AML-193 (cell line): ENCODE measurements around the gene FADS1.

Experiments used
- DNase-seq, 2 experiments: peaks; one replicate each; lab custom pipeline; 2025; lab: John Stamatoyannopoulos, UW

FADS1 gene

GRCh38 chr11:61816736-61817455 is at the start of gene FADS1:
Gene FADS1, minus strand, starts transcription at chr11:61817003. Its CDS starts 74 bp downstream, at chr11:61816929.
- DNase-seq, result peak; percentile 88 to 96

GRCh38 chr11:61866231-61866957 is 49.6 kb upstream of the FADS1 start:
- no peak for DNase-seq

GRCh38 chr11:61864814-61865775 is 48.3 kb upstream of the FADS1 start:
- DNase-seq, result no peak

GRCh38 chr11:61863548-61864081 is 46.8 kb upstream of the FADS1 start:
- no peak for DNase-seq

- no peak for DNase-seq
Observed at GRCh38 chr11:61862714-61863547, 46.1 kb upstream of the FADS1 start.

DNA sequence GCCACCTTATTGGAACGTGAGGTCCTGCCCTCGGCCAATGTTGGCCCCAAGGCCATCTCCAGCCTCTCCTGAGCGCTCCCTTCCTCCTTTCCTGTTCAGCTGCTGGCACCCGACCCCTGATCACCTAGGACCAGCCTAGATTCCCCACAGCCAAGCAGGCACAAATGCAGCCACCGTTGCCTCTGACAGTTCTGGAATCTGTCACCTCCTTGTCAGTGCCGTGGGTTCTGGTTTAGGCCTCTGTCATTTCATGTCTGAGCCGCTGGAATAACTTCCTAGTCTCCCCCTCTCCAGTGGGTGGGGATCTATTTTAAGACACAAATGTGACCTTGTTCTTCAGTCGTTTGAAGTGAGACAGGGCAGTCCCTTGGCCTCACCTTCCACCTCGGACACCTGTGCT is 44.8 kb upstream of the FADS1 start:
- DNase-seq, result no peak

DNA sequence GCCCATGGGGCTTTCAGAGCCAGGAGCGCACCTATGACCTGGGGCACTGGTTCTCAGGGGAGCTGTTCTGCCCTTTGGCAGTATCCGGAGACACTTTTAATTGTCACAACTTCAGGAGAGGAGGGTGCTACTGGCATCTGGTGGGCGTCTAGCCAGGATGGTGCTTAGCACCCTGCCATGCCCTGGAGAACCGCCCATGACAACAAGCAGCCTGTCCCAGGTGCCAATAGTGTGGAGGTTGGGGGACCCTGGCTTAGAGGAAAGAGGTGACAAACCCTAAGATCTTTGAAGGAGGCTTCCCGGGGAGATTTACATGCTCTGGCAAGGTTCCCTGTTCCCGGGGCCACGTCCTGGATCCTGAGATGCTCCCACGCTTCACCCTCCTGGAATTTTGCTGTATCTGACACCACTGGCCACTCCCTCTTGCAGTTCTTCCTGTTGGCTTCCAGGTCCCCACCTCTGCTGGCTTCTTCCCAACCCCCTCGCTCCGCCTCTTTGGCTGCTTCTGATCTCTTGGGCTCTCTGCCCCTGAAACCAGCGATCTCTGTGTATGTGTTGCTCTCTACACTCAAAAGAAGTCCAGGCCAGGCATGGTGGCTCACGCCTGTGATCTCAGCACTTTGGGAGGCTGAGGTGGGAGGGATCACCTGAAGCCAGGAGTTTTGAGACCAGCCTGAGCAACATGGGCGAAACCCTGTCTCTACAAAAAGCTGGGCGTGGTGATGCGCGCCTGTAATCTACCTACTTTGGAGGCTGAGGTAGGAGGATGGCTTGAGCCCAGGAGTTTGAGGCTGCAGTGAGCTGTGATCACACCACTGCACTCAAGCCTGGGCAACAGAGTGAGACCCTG is 43.5 kb upstream of the FADS1 start:
- DNase-seq, result no peak

DNA sequence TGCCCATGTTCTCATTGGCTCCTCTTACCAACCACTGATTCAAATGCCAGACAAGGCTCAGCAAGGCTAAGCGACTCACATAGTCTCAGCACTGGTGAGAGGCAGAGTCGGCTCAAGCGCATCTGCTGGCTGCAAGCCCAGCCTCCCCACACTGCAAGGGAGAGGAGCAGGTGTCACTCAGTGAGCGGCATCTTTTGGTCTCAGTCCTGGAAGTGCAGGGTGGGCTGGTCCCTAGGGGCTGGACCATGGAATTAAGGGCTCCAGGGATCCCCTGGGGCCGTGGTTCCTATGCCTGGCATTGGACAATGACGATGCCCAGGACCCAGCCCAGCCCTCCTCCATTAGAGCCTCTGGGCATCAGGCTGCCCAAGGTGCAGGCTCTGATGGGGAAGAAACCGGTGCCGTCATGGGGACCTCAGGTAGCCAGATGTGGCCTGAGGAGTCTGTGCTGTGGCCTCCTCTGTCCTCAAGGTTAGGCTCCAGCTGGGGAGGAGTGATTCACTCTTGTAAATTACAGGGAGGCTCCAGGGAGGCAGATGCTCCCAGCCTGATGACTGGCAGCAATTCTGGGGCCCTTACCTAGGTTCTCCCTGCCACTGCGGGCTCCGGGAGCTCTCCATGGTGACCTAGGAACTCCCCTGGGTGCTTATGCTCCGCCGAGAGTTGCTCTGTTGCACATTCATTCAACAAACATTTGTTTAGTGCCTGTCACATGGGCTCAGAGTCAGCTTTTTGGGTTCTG is 39.3 kb upstream of the FADS1 start:
- DNase-seq, result no peak

DNA sequence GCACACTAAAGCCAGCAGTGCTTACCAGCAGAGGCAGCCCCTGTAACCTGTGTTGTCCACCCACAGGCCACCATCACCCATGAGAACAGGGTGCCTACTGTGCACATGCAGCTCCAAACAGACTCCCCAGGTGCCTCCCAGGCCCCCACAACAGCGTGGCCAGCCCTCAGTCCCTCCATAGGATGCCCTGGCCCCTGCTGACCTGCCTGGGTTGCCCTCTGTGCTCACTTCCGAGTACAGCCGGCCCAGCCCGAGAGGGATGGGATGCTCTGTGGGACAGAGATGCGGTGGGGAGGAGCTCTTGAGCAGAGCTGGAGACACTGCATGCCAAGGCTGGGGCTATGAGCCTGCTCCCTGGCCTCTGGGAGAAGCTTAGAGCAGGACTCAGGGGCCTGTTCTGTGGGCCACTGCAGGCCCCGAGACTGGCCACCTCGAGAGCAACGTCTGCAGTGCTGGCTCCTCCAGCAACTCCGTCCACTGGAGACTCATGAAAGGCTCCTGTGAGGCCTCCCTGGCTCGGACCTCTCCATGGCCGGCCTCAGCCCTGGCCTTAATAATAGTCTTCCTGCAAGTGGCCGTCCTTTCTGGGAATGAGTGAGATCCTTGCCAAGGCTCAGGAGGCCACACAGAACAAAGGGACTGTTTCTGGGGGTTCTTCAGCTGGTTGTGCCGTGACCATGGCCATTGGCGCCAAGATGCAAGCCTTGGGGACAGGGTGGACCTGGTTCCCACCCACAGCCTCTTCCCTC is 38.3 kb upstream of the FADS1 start:
- DNase-seq, result no peak

GRCh38 chr11:61854206-61854895 is 37.5 kb upstream of the FADS1 start:
- no peak for DNase-seq

- DNase-seq, result no peak
Observed at GRCh38 chr11:61853698-61854169, 36.9 kb upstream of the FADS1 start.

DNA sequence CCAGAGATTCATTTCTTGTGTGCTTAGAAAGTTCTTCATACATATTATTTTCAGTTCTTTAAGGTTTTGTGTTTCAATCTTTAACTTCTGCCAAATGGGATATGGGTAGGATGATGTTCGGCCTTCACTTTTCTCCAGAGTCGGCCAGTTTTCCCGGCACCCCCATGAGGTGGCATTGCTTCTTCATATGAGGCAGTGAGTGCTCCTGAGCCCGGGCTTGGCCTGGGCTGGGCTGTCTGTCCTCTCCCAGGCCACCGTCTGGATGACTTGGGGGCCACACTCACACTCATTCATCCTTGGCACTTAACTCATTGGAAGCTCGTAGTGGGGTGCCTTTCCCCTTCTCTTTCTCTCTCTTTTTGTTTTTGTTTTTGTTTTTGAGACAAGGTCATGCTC is 35.1 kb upstream of the FADS1 start:
- DNase-seq, result no peak

DNA sequence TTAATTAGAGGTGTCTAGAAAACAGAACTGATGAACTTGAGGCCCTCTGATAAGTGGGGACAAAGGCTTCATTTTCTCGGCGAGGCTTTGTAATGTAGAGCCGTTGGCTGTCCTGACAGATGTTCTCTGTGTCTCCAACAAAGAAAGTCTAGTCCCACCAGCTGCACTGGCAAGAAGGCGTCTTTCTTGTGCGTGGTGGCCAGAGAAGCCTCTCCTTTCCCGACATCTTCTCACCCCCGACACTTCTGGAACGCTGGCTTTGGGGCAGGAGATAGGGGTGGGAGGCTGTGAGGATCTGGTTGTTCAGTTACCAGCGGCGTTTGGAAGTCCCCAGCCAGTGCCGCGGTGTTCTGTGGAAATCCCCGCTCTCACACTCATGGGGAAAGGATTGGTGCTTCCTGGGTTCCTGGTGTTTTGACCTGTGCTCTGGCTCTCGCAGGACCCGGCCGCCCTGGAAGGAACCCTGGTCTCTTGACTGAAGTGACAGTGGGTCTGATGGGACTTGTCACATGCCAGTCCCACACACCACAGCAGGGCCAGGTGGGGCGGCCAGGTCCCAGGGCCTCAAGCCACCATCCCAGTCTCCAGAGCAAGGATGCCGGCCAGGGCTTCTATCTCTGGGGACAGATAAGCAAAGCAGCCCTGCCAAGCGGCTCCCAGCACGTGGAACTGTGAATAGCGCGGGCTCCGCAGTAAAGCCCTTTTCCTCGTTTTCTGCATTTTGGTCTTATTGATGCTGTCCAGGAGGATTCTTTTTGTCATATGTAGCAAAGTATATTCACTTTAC is 34.5 kb upstream of the FADS1 start:
- no peak for DNase-seq

DNA sequence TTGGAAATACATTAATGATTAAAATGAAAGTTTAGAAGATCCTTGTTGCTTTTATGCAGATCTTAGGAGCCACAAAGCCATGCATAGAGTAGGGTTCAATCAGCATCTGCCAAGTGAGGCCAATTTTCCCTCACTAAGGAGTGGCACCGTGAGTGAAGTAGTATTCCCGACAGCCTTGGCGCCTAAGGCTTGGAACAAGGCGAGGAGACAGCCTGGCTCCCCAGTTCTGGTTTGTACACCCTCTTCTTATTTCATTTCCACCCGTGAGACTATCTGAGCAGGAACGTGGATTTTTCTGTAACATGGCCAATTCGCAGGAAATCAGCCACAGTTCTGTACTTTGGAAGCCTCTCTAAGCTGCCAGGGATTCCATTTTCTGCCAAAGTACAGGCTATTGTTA is 33.9 kb upstream of the FADS1 start:
- DNase-seq, result no peak

DNA sequence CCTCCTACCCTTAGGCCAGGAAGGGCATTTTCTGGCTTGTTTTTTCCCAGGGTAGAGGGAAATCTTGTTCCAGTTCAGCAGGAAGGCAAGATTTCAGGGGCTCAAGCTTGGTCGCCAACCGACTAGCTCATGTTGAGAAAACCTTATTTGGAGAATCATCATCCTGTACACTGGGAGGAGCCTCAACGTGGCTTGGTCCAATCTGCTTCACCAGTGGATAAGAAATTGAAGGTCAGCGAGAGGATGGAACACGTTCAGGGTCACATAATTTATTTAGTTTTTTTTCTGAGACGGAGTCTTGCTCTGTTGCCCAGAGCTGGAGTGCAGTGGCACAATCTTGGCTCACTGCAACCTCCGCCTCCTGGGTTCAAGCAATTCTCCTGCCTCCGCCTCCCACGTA is 31.8 kb upstream of the FADS1 start:
- no peak for DNase-seq

DNA sequence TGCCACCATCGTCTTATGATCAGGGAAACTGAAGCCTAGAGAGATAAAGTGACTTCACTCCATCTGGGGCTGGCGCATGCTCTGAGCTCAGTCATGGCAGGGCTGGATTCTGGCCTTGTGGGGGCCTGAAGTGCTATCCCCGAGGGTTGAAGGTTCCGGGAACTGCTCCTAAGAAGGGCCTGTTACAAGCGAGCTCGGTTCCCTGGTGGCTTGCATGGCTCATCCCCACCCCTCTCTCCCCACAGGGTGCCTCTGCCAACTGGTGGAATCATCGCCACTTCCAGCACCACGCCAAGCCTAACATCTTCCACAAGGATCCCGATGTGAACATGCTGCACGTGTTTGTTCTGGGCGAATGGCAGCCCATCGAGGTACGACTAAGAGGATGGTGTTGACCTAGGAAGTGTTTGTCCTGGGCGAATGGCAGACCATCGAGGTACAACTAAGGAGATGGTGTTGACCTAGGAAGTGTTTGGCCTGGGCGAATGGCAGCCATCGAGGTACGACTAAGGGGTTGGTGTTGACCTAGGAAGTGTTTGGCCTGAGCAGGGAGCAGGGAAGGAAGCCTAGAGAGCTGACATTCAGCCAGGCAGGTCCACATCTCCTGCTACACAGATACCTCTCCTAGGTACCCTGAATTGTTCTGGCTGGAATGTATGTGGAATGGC is 31.2 kb upstream of the FADS1 start:
- DNase-seq, result no peak
